MM.1S (cell line): ENCODE results near the gene TESK2.

ENCODE experiments used
- CTCF ChIP-seq: fragments of 300-600 bp; sonication (generic); IDR thresholded peaks from 2 replicates; pipeline ENCODE4 v1.5.1; 2016; ENCODE audit warnings: antibody characterized with exemption, low read length, mixed read lengths
- EZH2 ChIP-seq: fragments of 300-600 bp; sonication (generic); optimal IDR thresholded peaks from 2 replicates; pipeline ENCODE3; 2017; ENCODE audit warnings: low read depth, mild to moderate bottlenecking, antibody characterized with exemption, low read length, mixed read lengths
- EZH2phosphoT487 ChIP-seq: fragments of 300-600 bp; sonication (generic); IDR thresholded peaks from 2 replicates; pipeline ENCODE4 v1.6.1; 2018; ENCODE audit warnings: antibody characterized with exemption, low read length

GRCh38 chr1:45508295-45509151 lies 17.6 kb upstream of the TESK2 start:
- TF ChIP-seq CTCF (no peak), EZH2phosphoT487 (no peak), EZH2 (no peak)
